GM18519 (cell line): ENCODE measurements around the gene MALRD1.

Experiments
- ATAC-seq: cut with Tn5 transposase; IDR thresholded peaks from one replicate; pipeline ENCODE4 v1.9.1; 2021; ENCODE audit warnings: mild to moderate bottlenecking, moderate library complexity; ENCODE audit not compliant: unreplicated experiment, low FRiP score

Gene MALRD1

DNA sequence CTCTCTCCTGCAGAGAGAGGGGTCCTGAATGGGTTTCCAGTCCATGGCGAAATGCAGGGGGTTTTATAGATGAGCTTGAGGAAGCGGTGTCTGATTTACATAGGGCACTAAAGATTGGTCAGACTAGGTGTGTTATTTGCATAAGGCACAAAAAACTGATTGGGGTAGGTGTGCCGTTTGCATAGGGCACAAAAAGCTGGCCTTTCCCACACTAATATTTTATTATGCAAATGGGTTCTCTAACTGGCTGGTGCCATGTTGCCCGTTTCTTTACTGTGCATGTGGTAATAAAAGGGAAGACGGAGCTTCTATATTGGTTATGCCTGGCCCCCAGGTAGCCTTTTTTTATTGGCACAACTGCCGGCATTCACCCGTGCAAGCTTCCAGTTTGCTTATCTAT, 50.2 kb downstream of the MALRD1 start:
- no peak for ATAC-seq

DNA sequence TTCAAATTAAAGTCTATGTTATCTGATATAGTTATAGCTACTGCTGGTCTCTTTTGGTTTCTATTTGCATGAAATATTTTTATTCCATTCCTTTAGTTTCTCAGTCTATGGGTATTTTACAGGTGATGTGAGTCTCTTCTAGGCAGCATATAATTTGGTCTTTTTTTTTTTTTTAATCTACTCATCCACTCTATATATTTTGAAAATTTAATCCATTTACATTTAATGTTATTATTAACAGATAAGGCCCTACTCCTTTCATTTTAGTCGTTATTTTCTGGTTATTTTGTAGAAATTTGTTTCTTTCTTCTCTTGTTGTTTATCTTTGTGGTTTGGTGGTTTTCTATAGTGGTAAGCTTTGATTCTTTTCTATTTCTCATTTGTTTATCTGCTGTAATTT, 58.8 kb downstream of the MALRD1 start:
- ATAC-seq = no peak

DNA sequence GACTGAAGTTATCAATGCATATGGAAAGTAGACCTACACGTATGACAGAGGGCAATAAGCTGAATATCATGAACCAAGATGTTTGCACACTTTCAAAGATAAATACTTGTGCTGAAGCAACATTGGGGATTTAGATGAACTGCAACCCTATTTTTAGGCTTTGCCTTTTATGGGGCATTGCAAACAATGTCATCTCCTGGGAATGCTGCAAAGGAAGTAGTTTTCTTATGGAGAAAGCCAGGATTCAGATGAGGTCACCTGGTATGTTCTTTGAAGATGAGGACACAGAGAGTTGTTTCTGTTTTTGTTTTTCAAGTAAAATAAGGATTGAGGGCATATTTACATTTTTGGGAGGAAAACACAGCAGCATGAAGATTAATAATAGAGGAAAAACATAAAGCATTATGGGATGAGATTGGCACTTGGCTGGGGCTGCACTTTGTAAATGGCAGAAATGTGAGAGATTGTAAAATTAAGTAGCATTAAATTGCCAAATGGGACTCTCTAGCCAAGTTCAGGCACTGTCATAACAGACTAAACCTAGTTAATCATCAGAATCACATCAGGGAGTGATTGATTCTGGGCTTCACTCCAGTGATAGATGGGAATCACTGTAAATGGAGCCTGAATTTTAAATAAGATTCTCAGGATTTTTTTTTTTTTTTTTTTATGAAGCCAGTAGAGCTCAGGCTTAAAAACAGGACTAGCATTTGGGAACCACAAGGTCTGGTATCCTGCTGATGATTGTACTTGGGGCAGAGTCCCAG, 63.1 kb downstream of the MALRD1 start:
- no peak for ATAC-seq

GRCh38 chr10:19117438-19117837, 68.8 kb downstream of the MALRD1 start:
- no peak for ATAC-seq

DNA sequence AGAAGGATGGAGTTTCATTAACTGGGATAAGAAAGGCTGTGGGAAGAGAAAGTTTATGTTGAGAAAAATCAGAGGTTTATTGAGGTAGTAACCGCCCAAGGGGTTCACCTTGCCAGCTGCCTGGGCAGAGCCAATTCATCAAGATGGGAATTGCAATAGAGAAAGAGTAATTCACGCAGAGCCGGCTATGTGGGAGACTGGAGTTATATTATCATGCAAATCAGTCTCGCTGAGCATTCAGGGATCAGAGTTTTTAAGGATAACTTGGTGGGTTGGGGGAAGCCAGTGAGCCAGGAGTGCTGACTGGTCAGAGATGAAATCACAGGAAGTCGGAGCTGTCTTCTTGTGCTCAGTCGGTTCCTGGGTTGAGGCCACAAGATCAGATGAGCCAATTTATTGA, 70.6 kb downstream of the MALRD1 start:
- ATAC-seq = no peak

- no peak for ATAC-seq
Observed at GRCh38 chr10:19120381-19120908, 71.8 kb downstream of the MALRD1 start.

- ATAC-seq = no peak
Observed at GRCh38 chr10:19133992-19134391, 85.4 kb downstream of the MALRD1 start.

- ATAC-seq = no peak
Observed at GRCh38 chr10:19142967-19143366, 94.4 kb downstream of the MALRD1 start.

DNA sequence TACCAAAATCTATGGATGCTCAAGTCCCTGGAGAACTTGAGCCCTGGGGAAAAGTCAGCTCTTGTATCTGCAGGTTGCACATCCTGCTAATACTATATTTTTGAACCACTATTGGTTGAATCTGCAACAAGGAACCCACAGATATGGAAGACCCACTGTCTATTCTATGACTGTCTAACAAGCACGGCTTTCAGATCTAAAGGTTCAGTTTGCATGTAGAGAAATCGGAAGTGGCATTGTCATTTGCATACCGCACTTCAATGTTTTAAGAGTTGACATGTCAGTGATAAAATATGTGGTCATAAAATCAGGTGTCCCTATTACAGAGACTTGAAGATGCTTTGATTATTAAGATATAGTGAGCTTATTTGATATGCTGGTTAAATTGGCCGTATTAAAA, 95.6 kb downstream of the MALRD1 start:
- no peak for ATAC-seq

GRCh38 chr10:19154375-19154774, 105.8 kb downstream of the MALRD1 start:
- no peak for ATAC-seq

- no peak for ATAC-seq
Observed at GRCh38 chr10:19158358-19158757, 109.8 kb downstream of the MALRD1 start.

GRCh38 chr10:19158870-19159269, 110.3 kb downstream of the MALRD1 start:
- no peak for ATAC-seq

- no peak for ATAC-seq
Observed at GRCh38 chr10:19164461-19164860, 115.9 kb downstream of the MALRD1 start.

DNA sequence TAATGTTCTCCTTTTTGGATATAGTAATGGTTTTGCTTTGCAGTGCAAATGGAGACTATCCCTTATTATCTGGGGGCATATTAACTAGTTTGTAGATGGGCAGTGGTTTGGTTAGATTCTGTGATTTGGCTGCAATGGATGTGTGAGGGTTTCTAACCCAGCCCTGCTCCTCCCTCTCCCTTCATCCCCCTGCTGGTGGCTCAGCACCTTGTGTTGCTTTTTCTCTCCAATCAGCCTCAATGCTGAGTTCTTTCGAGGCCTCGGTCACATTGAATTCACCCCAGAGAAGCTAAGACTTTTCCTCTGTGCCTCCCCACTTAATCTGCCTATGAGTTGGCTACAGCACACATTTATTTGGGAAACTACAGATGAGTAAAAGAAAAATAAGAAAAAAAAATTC, 120.0 kb downstream of the MALRD1 start:
- no peak for ATAC-seq

DNA sequence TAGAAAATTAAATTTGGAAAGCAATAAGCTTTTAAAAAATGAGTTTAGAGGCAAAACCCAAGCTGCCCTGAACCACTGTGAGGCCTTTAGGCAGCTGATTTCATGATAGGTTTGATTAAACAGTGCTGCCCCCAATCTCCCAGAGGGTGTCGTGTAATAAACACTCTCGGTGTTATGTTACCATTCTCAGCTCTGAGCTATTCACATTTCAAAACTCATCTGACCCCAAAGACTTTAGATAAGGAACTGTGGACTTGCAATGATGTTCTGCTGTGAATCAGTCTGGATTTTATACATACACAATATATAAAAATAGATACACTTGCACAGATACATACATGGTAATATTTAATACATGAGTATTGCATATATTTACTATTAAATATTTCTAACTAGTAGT, 120.4 kb downstream of the MALRD1 start:
- ATAC-seq = no peak

DNA sequence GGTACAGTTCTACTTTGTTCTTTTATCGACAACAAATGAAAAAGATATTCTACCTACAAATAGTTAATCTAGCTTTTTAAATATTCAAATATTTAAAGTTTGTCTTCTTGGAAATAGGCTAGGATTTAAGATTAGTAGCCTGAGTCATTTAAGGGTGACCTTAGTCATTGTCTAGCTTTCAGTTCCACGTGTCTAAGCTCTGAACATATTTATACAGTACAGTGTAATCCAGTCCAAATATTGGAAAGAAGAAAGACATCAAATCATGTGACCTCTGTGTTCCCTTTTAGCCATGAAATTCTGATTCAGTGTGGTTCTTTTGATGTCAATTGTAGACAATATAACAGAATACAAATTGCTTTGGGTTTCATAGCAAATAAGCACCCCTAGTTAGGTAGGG, 121.1 kb downstream of the MALRD1 start:
- no peak for ATAC-seq

DNA sequence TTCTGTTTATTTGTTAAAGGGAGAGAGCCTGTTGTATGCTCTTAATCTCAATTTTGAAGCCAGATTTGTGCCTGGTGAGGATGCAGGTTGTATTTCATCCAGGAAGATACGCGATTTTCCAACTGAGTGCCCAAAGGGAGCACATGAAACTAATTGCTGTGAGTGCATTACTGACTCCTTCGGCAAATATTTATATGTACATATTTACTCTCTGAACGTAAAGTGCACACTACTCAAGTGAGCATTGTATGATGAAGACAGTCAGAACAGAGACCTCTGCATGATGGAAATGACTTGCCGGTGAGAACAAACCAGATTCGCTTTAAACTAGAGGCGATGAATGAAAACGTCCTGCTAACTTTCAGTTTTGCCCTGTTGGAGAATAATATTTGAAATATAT, 130.1 kb downstream of the MALRD1 start:
- no peak for ATAC-seq

- no peak for ATAC-seq
Observed at GRCh38 chr10:19184891-19185290, 136.3 kb downstream of the MALRD1 start.

GRCh38 chr10:19194866-19195265, 146.3 kb downstream of the MALRD1 start:
- no peak for ATAC-seq

GRCh38 chr10:19195698-19196097, 147.1 kb downstream of the MALRD1 start:
- ATAC-seq = no peak

DNA sequence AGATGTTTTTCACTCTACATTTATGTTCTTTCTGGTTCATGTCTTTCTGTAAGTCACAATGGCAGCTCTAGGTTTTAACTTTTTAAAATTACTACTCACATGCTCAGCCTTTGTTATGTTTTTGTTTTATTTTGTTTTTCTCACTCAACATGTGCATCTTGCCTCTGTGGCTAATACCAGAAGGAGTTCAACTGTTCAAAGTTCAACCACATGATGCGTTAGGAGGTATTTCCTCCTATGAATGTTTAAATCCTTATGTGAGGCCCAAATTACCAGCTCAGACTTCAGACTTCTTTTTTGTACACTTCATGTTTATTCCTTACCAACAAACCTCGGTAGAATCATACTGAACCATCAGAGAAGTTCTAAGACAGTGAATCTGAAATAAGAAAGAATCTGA, 151.6 kb downstream of the MALRD1 start:
- ATAC-seq = no peak

- no peak for ATAC-seq
Observed at GRCh38 chr10:19204246-19204917, 155.8 kb downstream of the MALRD1 start.
